ENCODE results near the gene ZNF385B. TPM values are rescaled to one million over a fixed set of nuclear protein-coding genes. Genes with fewer than 3 reads are reported as not detected.

The ZNF385B gene
- total and polyA plus RNA-seq, 4 experiments from 2014 or later = not detected

- ChIA-PET CTCF (ENCODE audit: partially characterized antibody) (no interaction called here), POLR2A (ENCODE audit: partially characterized antibody) (no interaction called here)
- no peak overlapping the region for H3K27ac Mint-ChIP-seq
- H3K36me3 ChIP-seq (ENCODE audit: insufficient read depth, low read length) = no peaks in the 10 kb centered on the region
- no peak for DNase-seq
- no peaks in the 10 kb centered on the region for H3K4me1 Mint-ChIP-seq
- no peaks in the 10 kb centered on the region for H3K9me3 Mint-ChIP-seq
- H3K4me1 ChIP-seq (ENCODE audit: insufficient read depth, low read length) = no peaks in the 10 kb centered on the region
- H3K27me3 ChIP-seq (ENCODE audit: insufficient read depth, low read length) = no peaks in the 10 kb centered on the region
- no peaks in the 10 kb centered on the region for H3K9me3 ChIP-seq (ENCODE audit: control insufficient read depth in 1 of 2, low read length in 2 of 2)
- no peaks in the 10 kb centered on the region for H3K36me3 Mint-ChIP-seq
- peaks cover 3 to 6% of the 10 kb centered on the region in 2 donors for H3K27me3 Mint-ChIP-seq
- no peak overlapping the region for H3K4me3 Mint-ChIP-seq
- no peak overlapping the region for H3K4me3 ChIP-seq (ENCODE audit: low read length in 2 of 2)
- intact Hi-C loops (cut with micrococcal nuclease) = no loop called here
- H3K27ac ChIP-seq (ENCODE audit: low read depth, low read length) = no peak overlapping the region
Measured at GRCh38 chr2:179403624-179404023, 457.8 kb downstream of the ZNF385B start.

DNA sequence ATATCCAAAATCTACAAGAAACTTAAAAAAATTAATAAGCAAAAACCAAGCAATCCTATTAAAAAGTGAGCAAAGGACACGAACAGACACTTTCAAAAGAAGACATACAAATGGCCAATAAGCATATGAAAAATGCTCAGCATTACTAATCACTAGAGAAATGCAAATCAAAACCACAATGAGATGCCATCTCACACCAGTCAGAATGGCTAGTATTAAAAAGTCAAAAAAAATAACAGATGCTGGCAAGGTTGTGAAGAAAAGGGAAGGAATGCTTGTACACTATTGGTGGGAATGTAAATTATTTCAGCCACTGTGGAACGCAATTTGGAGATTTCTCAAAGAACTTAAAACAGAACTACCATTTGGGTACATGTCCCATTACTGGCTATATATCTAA is 467.9 kb downstream of the ZNF385B start:
- H3K4me1 ChIP-seq (ENCODE audit: insufficient read depth, low read length) = no peaks in the 10 kb centered on the region
- Mint-ChIP-seq H3K27me3 (no peaks in the 10 kb centered on the region), H3K4me3 (no peak overlapping the region), H3K9me3 (peaks cover 0 to 1% (median 0%) of the 10 kb centered on the region in 8 donors), H3K36me3 (no peaks in the 10 kb centered on the region), H3K27ac (no peak overlapping the region), H3K4me1 (no peaks in the 10 kb centered on the region)
- H3K9me3 ChIP-seq (ENCODE audit: control insufficient read depth in 1 of 2, low read length in 2 of 2) = no peaks in the 10 kb centered on the region
- intact Hi-C loops (cut with micrococcal nuclease) = no loop called here
- DNase-seq = no peak
- H3K4me3 ChIP-seq (ENCODE audit: low read length in 2 of 2) = no peak overlapping the region
- ChIA-PET POLR2A (ENCODE audit: partially characterized antibody) (no interaction called here), CTCF (ENCODE audit: partially characterized antibody) (no interaction called here)
- H3K27me3 ChIP-seq (ENCODE audit: insufficient read depth, low read length) = no peaks in the 10 kb centered on the region
- H3K36me3 ChIP-seq (ENCODE audit: insufficient read depth, low read length) = no peaks in the 10 kb centered on the region
- H3K27ac ChIP-seq (ENCODE audit: low read depth, low read length) = no peak overlapping the region

Small RNA genes within 50 kb of the gene (microRNA-seq; reads per million reads assigned to microRNA genes)
- gene MIR1258 (ENCODE audit: borderline microRNAs expressed, borderline number of aligned reads, borderline replicate concordance) = not detected

Other genes starting within 250 kb of the ZNF385B start
- gene CWC22, start 145.7 kb upstream of the ZNF385B start, total RNA-seq = 10 to 100 TPM; 28.9 to 31.1 TPM
- gene CWC22, start 145.7 kb upstream of the ZNF385B start, polyA plus RNA-seq = 10 to 100 TPM; 18.1 to 27.5 TPM

All from CD4-positive, alpha-beta memory T cell (primary cell).